Fibroblast of the conjunctiva (primary cell): ENCODE data around the gene PIGW.
A peak's percentile ranks its signal among the peaks of the same experiment; 100 is the strongest.

Source experiments
- DNase-seq: peaks from one replicate; pipeline ENCODE4 v3.0.0-alpha.2; 2010; ENCODE audit warnings: low read depth

PIGW gene

DNA sequence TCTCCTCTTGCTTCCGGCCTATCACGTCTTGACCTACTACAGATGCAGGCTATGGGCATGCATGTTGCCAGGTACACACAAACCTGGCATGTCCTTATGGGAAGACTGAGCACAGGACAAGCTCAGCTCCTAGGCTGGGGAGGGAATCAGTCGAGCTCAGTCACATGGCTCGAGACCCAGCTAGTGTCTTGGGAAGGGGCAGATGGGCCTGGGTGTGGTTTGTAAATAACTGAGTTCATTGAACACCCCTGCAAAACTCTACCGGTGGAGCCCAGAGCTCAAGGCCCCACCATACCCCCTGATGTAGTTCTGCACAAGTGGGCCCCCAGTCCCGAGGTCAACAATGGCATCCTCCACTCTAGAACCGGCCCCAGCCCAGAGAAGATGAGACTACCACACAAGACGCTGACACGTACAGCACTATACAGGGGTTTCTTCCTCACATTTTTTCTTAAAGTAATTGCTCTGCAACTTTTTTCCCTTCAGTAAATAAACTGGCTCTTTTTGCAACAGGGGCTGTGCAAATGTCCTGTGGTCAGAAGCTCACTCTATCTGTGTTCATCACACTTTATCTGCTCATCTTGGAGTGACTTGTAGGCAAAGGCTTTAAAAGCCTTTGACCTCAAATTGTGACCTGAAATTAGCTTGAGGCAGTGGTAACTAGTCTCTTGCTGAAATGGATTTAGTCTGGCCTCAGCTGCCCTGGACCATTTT is 25.4 kb upstream of the PIGW start:
- DNase-seq: no peak

DNA sequence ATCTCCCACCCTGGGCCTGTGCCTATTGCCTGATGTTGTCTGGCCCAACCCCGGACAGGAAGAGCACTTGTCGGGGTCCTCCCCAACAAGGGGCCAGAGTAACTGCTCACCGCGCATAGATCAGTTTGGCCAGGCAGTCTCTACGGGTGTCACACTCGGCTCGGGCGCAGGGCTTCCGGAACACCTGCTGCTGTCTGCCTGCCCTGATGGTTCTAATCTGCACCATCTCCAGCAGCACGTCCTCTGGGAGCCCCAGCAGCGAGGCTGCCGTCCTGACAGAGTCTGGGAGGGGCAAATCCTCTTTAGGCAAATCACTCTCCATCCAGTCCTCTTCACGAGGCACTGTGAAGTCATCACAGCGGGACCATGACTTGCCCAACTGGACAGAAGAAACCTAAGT is 24.2 kb upstream of the PIGW start:
- DNase-seq: no peak

- DNase-seq: no peak
These were observed 23.6 kb upstream of the PIGW start for GRCh38 chr17:36511216-36511615.

GRCh38 chr17:36512641-36513040 is 22.1 kb upstream of the PIGW start:
- DNase-seq: no peak

- no peak for DNase-seq
These were observed 19.9 kb upstream of the PIGW start for GRCh38 chr17:36514856-36515255.

DNA sequence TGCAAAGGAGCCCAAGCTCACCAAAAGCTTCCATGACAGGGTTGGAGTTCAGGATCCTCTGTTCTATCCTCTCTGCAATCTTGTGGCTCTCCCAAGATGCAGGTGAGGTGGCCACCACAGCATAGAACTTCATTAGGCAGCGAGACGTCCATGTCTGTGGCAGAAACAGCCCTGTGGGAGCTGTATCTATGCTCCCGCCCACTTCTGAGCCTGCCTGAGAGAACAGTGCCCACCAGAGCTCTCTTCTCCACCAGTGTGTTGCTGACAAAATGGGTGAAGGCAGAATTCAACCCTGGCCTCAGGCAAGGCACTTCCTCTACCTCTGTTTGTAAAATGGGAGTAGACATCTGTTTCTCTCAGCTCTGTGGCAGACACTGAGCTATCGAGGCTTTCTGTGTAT is 18.9 kb upstream of the PIGW start:
- no peak for DNase-seq

- no peak for DNase-seq
These were observed 11.7 kb upstream of the PIGW start for GRCh38 chr17:36523113-36523512.

DNA sequence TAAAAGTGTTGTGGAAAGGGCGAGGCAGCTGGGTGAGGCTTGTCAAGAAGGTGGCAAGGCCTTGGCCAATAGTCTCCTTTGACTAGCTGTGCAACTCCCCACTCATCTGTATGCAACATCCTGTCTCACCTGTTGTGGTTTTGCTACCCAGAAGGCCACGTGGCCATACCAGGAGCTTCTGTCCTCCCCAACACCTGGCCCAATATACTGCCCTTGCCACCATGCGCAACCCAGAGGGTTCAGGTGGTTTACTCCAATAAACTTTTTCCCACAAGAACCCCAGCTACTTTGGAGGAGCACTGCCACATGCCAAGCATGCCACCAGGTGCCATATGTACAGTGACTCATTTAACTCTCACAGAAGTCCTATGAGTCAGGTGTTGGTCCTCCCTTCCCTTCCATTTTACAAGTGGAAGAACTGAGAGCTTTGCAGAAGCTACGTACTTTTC is 10.3 kb upstream of the PIGW start:
- no peak for DNase-seq

GRCh38 chr17:36525113-36525512 is 9.7 kb upstream of the PIGW start:
- DNase-seq: no peak

- no peak for DNase-seq
These were observed 8.9 kb upstream of the PIGW start for GRCh38 chr17:36525888-36526287.

DNA sequence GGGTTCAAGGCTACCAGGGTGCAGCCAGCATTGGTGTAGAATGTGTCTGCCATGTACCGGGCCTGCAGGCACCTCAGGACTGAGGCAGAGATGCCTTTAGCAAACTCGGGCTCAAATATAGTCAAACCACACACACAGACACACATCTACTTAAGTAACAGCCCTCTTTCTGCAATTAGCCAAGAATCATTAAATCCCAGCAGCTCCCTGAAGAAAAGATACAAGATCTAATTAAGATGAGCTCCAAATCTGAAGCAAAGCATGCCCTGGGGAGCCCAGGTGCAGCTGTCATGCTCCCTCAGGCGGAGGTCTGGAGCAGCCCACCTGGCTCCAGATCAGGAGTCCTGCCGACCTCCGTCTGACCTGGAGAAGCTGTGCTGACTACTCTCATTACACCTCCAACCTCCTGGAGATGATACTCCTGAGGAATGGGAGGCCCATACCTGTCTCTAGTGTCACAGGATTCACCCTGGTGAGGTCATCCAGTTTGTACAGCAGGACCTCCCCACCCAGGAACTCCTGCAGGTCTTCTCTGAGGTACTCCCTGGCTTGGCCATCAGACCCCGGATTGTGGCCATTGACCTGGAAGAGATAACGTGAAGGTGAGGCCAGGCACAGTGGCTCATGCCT is 7.1 kb upstream of the PIGW start:
- no peak for DNase-seq

- DNase-seq: no peak
These were observed 5.7 kb upstream of the PIGW start for GRCh38 chr17:36529121-36529520.

DNA sequence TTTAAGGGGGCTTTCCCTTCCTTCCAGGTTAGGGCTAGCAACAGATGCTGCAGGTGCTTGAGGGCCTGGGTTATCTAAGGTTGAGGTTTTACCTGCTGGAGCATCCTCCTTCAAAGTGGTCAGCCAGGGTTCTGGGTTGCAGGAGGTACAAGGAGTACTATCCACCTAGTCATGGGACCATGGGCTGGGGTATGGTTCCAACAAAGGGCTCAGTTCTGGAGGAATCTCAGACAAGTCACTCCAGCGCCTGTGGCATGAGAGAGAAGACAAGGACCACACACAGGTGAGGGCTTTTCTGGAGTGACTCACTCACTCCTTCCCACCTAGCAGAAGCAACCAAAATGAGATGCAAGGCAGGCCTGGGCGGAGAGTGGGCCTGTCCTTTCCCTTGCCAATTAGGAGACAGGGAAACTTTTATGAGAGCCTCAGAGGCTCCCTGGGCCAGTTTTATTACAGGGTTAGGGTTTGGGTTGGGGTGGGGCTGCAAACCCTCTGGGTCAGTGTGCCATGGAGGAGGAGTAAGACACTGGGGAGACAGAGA is 2.3 kb upstream of the PIGW start:
- no peak for DNase-seq

GRCh38 chr17:36533935-36534839 is 600 bp upstream of the PIGW start:
- DNase-seq: peak; percentile 14

- DNase-seq: no peak
These were observed 888 bp downstream of the PIGW start for GRCh38 chr17:36535669-36536081.

- DNase-seq: no peak
These were observed 5.9 kb downstream of the PIGW start for GRCh38 chr17:36540696-36541095.

DNA sequence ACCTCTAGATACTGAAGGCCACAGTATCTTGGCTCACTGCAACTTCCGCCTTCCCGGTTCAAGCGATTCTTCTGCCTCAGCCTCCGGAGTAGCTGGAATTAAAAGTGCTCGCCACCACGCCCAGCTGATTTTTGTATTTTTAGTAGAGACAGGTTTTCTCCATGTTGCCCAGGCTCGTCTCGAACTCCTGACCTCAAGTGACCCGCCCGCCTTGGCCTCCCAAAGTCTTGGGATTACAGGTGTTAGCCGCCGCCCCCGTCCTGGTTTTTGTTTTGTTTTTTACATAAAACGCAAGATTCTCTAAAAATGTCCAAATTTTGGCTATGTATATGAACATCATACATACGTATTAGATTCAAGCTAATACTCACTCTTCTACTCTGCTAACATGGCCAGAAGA is 8.0 kb downstream of the PIGW start:
- no peak for DNase-seq

DNA sequence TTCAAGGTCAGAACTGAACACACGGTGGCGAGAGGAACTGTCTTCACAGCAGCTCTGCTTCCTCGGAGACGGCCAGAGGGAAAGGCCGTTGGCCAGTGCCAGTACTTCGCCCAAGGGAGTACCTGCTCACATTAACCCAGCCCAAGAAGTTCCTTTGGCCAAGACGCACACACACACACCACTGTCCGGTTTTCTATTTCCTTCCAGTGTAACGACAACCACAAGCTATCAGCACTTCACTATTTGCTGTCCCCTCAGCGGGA is 9.2 kb downstream of the PIGW start:
- DNase-seq: peak; percentile 24

DNA sequence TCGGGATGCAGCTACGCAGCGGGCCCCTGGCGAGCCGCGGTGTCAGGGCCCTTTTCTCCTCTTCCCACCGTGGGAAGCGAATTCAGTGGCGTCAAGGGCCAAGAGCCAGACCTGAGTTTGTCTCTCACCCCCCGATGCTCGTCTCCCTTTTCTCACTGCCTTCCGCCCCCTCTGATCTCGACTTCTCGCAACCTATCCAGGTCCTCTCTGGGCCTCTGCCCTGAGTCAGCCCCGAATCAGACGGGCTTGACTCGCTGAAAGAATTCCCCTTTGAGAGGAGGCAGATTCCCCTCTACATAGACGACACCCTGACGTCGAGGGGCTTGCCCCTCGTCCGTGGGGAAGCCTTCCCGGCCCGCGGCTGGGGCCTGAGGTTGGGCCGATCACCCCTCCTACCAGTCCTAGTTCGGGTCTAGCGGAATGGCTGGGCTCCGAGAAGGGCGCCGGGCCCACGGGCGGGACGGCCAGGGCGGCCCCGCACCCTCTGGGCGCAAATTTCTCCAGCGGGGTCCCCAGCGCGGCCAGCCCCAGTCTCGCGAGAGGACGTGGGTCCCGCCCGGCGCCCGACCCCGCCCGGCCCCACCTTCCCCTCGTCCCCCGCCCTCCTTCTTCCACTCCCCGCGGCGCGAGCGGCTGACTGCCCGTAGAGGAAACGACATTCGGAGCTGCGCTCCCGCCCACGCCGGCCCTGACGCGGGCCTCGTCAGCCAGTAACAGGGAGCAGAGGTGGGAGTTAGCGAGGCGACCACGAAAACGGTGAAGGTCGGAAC is 9.7 kb downstream of the PIGW start, which contains the start of gene GGNBP2:
Gene GGNBP2 (plus strand): TSS at position 613 of the 770 bp plus-strand sequence. CDS start 806 bp downstream, outside the sequence.
- peak; percentile 81 for DNase-seq

GRCh38 chr17:36545077-36545464 is 10.3 kb downstream of the PIGW start:
- DNase-seq: no peak

- peak; percentile 96 for DNase-seq
These were observed 11.0 kb downstream of the PIGW start for GRCh38 chr17:36545465-36546417.
